Fibroblast of lung (primary cell): ENCODE measurements around the gene CLEC4E. TPM values are rescaled to one million over a fixed set of nuclear protein-coding genes. Genes with fewer than 3 reads are reported as not detected.

Experiments used
- DNase-seq, 2 donors: peaks; one replicate each; pipeline versions ENCODE4 v3.0.0 to v3.0.0-alpha.2; 2010; ENCODE audit warnings: low read depth in 2 of 2
- H2AFZ ChIP-seq: 2 replicates; pipeline ENCODE4 v1.5.1; 2012; ENCODE audit warnings: low read length, control low read depth, inconsistent platforms
- H3K27ac ChIP-seq: 2 replicates; pipeline ENCODE4 v1.5.1; 2011; ENCODE audit warnings: low read length, control low read depth; ENCODE audit not compliant: insufficient read depth
- H3K27me3 ChIP-seq: 2 replicates; pipeline ENCODE4 v1.5.1; 2011; ENCODE audit warnings: mild to moderate bottlenecking, low read length; ENCODE audit not compliant: control insufficient read depth, insufficient read depth
- H3K36me3 ChIP-seq: 2 replicates; pipeline ENCODE4 v1.5.1; 2011; ENCODE audit warnings: low read length; ENCODE audit not compliant: control insufficient read depth, insufficient read depth
- H3K4me1 ChIP-seq: 2 replicates; pipeline ENCODE4 v1.5.1; 2011; ENCODE audit warnings: low read length; ENCODE audit not compliant: control insufficient read depth, insufficient read depth; ENCODE audit errors: extremely low read depth
- H3K4me2 ChIP-seq: 2 replicates; pipeline ENCODE4 v1.5.1; 2011; ENCODE audit warnings: low read length, control low read depth; ENCODE audit not compliant: insufficient read depth; ENCODE audit errors: extremely low read depth
- H3K4me3 ChIP-seq, 4 experiments: fragments of 200-600 bp in 1 of 4; sonication (generic) in 1 of 4; replicated peaks in 1 of 4; 2 replicates each; pipeline ENCODE4 v1.5.1; 2011 to 2016; ENCODE audit warnings: low read length in 4 of 4, low read depth in 3 of 4, mild to moderate bottlenecking in 3 of 4, control low read depth in 2 of 4, inconsistent platforms in 1 of 4, mixed read lengths in 1 of 4; ENCODE audit not compliant: insufficient read depth in 1 of 4; ENCODE audit errors: control extremely low read depth in 1 of 4
- H3K79me2 ChIP-seq: 2 replicates; pipeline ENCODE4 v1.5.1; 2012; ENCODE audit warnings: mild to moderate bottlenecking, low read length, inconsistent platforms; ENCODE audit not compliant: control insufficient read depth, insufficient read depth
- H3K9ac ChIP-seq: 2 replicates; pipeline ENCODE4 v1.5.1; 2011; ENCODE audit warnings: mild to moderate bottlenecking, low read length, control low read depth; ENCODE audit not compliant: insufficient read depth
- H3K9me3 ChIP-seq: 2 replicates; pipeline ENCODE4 v1.5.1; 2012; ENCODE audit warnings: low read depth, low read length; ENCODE audit not compliant: control insufficient read depth, insufficient read depth
- H4K20me1 ChIP-seq: 2 replicates; pipeline ENCODE4 v1.5.1; 2011; ENCODE audit warnings: low read length; ENCODE audit not compliant: control insufficient read depth, insufficient read depth; ENCODE audit errors: extremely low read depth
- EZH2 ChIP-seq: IDR thresholded peaks from 2 replicates; pipeline ENCODE4 v1.5.1; 2012; ENCODE audit warnings: low read length, control low read depth, mild to moderate bottlenecking; ENCODE audit errors: missing control alignments
- polyA plus RNA-seq, 2 donors: library from polyadenylated mRNA; depleted of rRNA in 1 of 2; stranded (reverse) in 1 of 2; unstranded in 1 of 2; fragments of >200 nt; gene quantifications; 2 replicates each; pipeline ENCODE4 v1.2.1, GENCODE V29; 2011 to 2012; ENCODE audit warnings: missing spikeins in 1 of 2
- total RNA-seq: library from RNA; depleted of rRNA; stranded (reverse); fragments of >200 nt; gene quantifications from 2 replicates; pipeline ENCODE4 v1.2.1, GENCODE V29; 2014
- TF ChIP-seq, protein P1 (sequence below), 2 donors: IDR thresholded peaks in 1 of 2; conservative IDR thresholded peaks in 1 of 2; 1 replicate in 1 of 2; 2 replicates in 1 of 2; pipeline ENCODE4 v1.5.1; 2011 to 2012; ENCODE audit warnings: low read length in 2 of 2, control low read depth in 1 of 2, inconsistent platforms in 1 of 2, low read depth in 1 of 2, mild to moderate bottlenecking in 1 of 2

CLEC4E gene
- total and polyA plus RNA-seq, 2 donors (not counting 1 experiment from before 2014, with no cell fraction given), result not detected

GRCh38 chr12:8581098-8581784, 40.5 kb upstream of the CLEC4E start:
- no peaks in the 10 kb centered on the region for H3K27me3 ChIP-seq
- H3K9me3 ChIP-seq, result no peaks in the 10 kb centered on the region
- H2AFZ ChIP-seq, result no peak overlapping the region
- no peak for DNase-seq
- no peaks in the 10 kb centered on the region for H3K36me3 ChIP-seq
- TF ChIP-seq, protein P1, sequence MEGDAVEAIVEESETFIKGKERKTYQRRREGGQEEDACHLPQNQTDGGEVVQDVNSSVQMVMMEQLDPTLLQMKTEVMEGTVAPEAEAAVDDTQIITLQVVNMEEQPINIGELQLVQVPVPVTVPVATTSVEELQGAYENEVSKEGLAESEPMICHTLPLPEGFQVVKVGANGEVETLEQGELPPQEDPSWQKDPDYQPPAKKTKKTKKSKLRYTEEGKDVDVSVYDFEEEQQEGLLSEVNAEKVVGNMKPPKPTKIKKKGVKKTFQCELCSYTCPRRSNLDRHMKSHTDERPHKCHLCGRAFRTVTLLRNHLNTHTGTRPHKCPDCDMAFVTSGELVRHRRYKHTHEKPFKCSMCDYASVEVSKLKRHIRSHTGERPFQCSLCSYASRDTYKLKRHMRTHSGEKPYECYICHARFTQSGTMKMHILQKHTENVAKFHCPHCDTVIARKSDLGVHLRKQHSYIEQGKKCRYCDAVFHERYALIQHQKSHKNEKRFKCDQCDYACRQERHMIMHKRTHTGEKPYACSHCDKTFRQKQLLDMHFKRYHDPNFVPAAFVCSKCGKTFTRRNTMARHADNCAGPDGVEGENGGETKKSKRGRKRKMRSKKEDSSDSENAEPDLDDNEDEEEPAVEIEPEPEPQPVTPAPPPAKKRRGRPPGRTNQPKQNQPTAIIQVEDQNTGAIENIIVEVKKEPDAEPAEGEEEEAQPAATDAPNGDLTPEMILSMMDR (conservative IDR thresholded peaks at IDR 0.05 in 1 of 2, IDR thresholded peaks at IDR 0.05 in 1 of 2; ENCODE audit: low read depth in 1 of 2, low read length in 2 of 2), result no peak
- TF ChIP-seq EZH2, result no peak
- H3K4me3 ChIP-seq, result no peak overlapping the region
- H4K20me1 ChIP-seq, result no peaks in the 10 kb centered on the region
- H3K79me2 ChIP-seq, result no peaks in the 10 kb centered on the region
- H3K4me1 ChIP-seq, result no peaks in the 10 kb centered on the region
- H3K9ac ChIP-seq, result no peak overlapping the region
- H3K4me2 ChIP-seq, result no peak overlapping the region
- H3K27ac ChIP-seq, result no peak overlapping the region

GRCh38 chr12:8577879-8578278, 37.2 kb upstream of the CLEC4E start:
- Histone ChIP-seq H3K36me3 (no peaks in the 10 kb centered on the region), H3K79me2 (no peaks in the 10 kb centered on the region), H3K27me3 (no peaks in the 10 kb centered on the region), H3K4me1 (no peaks in the 10 kb centered on the region), H3K4me2 (no peak overlapping the region), H3K4me3 (no peak overlapping the region), H2AFZ (no peak overlapping the region), H3K9me3 (no peaks in the 10 kb centered on the region), H3K27ac (no peak overlapping the region), H4K20me1 (no peaks in the 10 kb centered on the region), H3K9ac (no peak overlapping the region)
- TF ChIP-seq, protein P1 (conservative IDR thresholded peaks at IDR 0.05 in 1 of 2, IDR thresholded peaks at IDR 0.05 in 1 of 2; ENCODE audit: low read depth in 1 of 2, low read length in 2 of 2), result no peak
- TF ChIP-seq EZH2, result no peak
- no peak for DNase-seq

- Histone ChIP-seq H3K79me2 (no peaks in the 10 kb centered on the region), H3K4me1 (no peaks in the 10 kb centered on the region), H3K36me3 (no peaks in the 10 kb centered on the region), H3K4me3 (no peak overlapping the region), H3K27me3 (no peaks in the 10 kb centered on the region), H4K20me1 (no peaks in the 10 kb centered on the region), H3K9me3 (no peaks in the 10 kb centered on the region), H3K9ac (no peak overlapping the region), H2AFZ (no peak overlapping the region), H3K4me2 (no peak overlapping the region), H3K27ac (no peak overlapping the region)
- DNase-seq, result no peak
- TF ChIP-seq, protein P1 (conservative IDR thresholded peaks at IDR 0.05 in 1 of 2, IDR thresholded peaks at IDR 0.05 in 1 of 2; ENCODE audit: low read depth in 1 of 2, low read length in 2 of 2), result no peak
- TF ChIP-seq EZH2, result no peak
Observed at GRCh38 chr12:8572507-8572906, 31.8 kb upstream of the CLEC4E start.
